ENCODE results near the gene TLCD3A. TPM values are rescaled to one million over a fixed set of nuclear protein-coding genes. Genes with fewer than 3 reads are reported as not detected.

The TLCD3A gene
- total and polyA plus RNA-seq, 10 of the 15 experiments (the other 5 are each of a cell fraction or from before 2014, with no cell fraction given) = 2.9 to 29.7 (median 17.8) TPM

DNA sequence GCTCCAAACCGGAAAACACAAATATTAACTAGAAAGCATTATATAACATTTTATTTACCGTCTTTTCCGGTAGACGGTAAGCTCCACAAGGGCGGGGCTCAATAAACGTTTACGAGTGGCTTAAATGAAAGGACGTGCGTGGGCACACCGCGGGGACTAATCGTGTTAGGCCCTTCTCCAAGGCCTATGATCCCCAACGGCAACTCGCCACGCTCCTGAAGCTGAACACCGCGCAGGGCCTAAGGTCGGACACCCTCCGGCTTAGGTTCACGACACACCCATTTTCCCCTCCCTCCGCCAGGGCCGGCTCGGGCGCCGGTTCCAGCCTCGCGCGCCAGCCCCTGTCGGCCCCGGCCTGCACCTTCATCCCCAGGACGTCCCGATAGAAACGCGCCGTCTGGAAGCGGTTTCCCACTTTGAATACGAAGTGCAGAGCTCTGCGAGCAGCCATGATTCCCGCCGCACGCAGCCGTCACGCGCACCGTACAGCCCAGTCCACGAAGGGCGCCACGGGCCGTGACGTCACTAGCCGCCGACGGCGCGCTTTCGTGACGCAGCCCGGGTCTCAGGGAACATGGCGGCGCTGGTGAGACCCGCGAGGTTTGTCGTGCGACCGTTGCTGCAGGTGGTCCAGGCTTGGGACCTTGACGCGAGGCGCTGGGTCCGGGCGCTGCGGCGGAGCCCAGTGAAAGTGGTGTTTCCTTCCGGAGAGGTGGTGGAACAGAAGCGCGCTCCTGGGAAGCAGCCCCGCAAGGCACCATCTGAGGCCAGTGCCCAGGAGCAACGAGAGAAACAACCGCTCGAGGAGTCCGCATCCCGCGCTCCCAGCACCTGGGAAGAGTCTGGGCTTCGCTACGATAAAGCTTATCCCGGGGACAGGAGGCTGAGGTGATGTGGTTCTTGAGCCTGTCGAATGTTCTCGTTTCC is 49.7 kb downstream of the TLCD3A start, which contains the start of the genes GLOD4 and MRM3 (continued):
- TF ChIP-seq TBL1XR1 (IDR thresholded peaks at IDR 0.05; ENCODE audit: low read depth, low read length) (0 out of 2 replicates have a peak, but pooled peaks have one; percentile 45), ZNF384 (IDR thresholded peaks at IDR 0.05; ENCODE audit: borderline replicate concordance, low read depth, low read length) (no peak), SMC3 (IDR thresholded peaks at IDR 0.05; ENCODE audit: borderline replicate concordance, low read length) (no peak), PRDM15 (CRISPR knock-in tag; IDR thresholded peaks at IDR 0.05) (no peak), HDGF (IDR thresholded peaks at IDR 0.05) (no peak), IKZF2 (IDR thresholded peaks at IDR 0.05) (peak; percentile 21 to 39; a peak in 2 of 4 replicates), RFX5 (IDR thresholded peaks at IDR 0.05; ENCODE audit: low read depth, low read length) (no peak), STAT3 (IDR thresholded peaks at IDR 0.05; ENCODE audit: low read depth, low read length) (no peak), ATF2 (IDR thresholded peaks at IDR 0.05; ENCODE audit: low read length) (no peak), PKNOX1 (IDR thresholded peaks at IDR 0.05) (peak; percentile 44)
- TF ChIP-seq, protein P1, sequence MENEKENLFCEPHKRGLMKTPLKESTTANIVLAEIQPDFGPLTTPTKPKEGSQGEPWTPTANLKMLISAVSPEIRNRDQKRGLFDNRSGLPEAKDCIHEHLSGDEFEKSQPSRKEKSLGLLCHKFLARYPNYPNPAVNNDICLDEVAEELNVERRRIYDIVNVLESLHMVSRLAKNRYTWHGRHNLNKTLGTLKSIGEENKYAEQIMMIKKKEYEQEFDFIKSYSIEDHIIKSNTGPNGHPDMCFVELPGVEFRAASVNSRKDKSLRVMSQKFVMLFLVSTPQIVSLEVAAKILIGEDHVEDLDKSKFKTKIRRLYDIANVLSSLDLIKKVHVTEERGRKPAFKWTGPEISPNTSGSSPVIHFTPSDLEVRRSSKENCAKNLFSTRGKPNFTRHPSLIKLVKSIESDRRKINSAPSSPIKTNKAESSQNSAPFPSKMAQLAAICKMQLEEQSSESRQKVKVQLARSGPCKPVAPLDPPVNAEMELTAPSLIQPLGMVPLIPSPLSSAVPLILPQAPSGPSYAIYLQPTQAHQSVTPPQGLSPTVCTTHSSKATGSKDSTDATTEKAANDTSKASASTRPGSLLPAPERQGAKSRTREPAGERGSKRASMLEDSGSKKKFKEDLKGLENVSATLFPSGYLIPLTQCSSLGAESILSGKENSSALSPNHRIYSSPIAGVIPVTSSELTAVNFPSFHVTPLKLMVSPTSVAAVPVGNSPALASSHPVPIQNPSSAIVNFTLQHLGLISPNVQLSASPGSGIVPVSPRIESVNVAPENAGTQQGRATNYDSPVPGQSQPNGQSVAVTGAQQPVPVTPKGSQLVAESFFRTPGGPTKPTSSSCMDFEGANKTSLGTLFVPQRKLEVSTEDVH (IDR thresholded peaks at IDR 0.05; ENCODE audit: low read depth, partially characterized antibody) = peak; percentile 67
- TF ChIP-seq, protein P2, sequence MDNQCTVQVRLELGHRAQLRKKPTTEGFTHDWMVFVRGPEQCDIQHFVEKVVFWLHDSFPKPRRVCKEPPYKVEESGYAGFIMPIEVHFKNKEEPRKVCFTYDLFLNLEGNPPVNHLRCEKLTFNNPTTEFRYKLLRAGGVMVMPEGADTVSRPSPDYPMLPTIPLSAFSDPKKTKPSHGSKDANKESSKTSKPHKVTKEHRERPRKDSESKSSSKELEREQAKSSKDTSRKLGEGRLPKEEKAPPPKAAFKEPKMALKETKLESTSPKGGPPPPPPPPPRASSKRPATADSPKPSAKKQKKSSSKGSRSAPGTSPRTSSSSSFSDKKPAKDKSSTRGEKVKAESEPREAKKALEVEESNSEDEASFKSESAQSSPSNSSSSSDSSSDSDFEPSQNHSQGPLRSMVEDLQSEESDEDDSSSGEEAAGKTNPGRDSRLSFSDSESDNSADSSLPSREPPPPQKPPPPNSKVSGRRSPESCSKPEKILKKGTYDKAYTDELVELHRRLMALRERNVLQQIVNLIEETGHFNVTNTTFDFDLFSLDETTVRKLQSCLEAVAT (IDR thresholded peaks at IDR 0.05) = 0 out of 2 replicates have a peak, but pooled peaks have one; percentile 18
- TF ChIP-seq, protein P3, sequence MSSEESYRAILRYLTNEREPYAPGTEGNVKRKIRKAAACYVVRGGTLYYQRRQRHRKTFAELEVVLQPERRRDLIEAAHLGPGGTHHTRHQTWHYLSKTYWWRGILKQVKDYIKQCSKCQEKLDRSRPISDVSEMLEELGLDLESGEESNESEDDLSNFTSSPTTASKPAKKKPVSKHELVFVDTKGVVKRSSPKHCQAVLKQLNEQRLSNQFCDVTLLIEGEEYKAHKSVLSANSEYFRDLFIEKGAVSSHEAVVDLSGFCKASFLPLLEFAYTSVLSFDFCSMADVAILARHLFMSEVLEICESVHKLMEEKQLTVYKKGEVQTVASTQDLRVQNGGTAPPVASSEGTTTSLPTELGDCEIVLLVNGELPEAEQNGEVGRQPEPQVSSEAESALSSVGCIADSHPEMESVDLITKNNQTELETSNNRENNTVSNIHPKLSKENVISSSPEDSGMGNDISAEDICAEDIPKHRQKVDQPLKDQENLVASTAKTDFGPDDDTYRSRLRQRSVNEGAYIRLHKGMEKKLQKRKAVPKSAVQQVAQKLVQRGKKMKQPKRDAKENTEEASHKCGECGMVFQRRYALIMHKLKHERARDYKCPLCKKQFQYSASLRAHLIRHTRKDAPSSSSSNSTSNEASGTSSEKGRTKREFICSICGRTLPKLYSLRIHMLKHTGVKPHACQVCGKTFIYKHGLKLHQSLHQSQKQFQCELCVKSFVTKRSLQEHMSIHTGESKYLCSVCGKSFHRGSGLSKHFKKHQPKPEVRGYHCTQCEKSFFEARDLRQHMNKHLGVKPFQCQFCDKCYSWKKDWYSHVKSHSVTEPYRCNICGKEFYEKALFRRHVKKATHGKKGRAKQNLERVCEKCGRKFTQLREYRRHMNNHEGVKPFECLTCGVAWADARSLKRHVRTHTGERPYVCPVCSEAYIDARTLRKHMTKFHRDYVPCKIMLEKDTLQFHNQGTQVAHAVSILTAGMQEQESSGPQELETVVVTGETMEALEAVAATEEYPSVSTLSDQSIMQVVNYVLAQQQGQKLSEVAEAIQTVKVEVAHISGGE (CRISPR knock-in tag; IDR thresholded peaks at IDR 0.05) = no peak
